Activated CD4-positive, alpha-beta T cell treated with anti-CD3 and anti-CD28 coated beads, Interleukin-10, Interleukin-2, amounts not matched to agents 100 ng/mL and 50 ng/mL, durations not matched to agents 16 hours and 8 hours (primary cell): ENCODE data around the gene ECI2.
"Not testable (repeated sequence)": the region's sequence is repeated elsewhere in the genome, so short reads cannot be mapped to it uniquely, and the experiment has no call there.

Experiments
- DNase-seq: peaks from one replicate; pipeline ENCODE4 v3.0.0-alpha.2; 2020

The ECI2 gene

GRCh38 chr6:4100655-4101054 is 34.7 kb downstream of the ECI2 start:
- no peak for DNase-seq

DNA sequence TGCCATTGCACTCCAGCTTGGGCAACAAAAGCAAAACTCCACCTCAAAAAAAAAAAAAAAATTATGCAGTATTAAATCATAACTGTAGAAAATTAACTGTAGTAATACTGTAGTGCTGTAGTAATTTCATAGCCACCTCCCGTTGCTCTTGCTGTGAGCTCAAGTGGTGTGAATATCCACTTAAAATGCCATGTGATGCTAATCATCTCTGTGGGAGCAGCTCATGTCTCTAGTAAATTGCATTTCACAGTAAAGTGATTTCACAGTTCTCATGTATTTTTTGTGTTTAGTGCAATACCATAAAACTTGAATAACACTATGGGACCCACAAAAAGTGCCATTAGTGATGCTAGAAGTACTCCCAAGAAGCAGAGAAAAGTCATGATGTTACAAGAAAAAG is 42.1 kb downstream of the ECI2 start:
- DNase-seq, result no peak

DNA sequence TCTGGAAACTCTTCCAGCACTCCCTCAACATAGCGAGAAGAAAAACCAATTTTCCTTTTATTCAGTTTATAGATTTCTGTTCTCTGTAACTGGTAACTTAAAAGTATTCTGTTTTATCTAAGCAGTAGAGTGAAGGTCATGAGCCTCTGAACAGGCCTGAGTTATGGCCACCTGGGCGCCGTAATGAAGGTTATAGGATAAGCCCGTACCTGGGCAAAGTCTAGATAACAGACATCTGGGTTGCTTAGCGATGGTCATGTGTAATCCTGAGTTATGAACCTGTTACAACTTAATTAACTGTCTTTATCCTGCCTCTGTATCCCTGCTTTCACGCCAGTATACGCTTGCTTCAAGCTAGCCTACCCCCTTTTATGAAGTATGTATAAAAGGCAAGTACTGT is 43.4 kb downstream of the ECI2 start:
- DNase-seq, result no peak

DNA sequence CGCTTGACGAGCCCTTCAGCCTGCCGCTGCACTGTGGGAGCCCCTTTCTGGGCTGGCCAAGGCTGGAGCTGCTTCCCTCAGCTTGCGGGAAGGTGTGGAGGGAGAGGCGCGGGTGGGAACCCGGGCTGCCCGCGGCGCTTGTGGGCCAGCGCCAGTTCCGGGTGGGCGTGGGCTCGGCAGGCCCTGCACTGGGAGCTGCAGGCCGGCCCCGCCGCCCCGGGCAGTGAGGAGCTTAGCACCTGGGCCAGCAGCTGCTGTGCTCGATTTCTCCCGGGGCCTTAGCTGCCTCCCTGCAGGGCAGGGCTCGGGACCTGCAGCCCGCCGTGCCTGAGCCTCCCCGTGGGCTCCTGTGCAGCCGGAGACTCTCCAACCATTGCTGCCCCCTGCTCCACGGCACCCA is 45.3 kb downstream of the ECI2 start:
- DNase-seq, result not testable (repeated sequence)

- DNase-seq, result no peak
These were observed 46.7 kb downstream of the ECI2 start for GRCh38 chr6:4088704-4089103.

GRCh38 chr6:4085332-4085700 is 50.1 kb downstream of the ECI2 start:
- no peak for DNase-seq

GRCh38 chr6:4084444-4085331 is 50.7 kb downstream of the ECI2 start:
- DNase-seq, result no peak

DNA sequence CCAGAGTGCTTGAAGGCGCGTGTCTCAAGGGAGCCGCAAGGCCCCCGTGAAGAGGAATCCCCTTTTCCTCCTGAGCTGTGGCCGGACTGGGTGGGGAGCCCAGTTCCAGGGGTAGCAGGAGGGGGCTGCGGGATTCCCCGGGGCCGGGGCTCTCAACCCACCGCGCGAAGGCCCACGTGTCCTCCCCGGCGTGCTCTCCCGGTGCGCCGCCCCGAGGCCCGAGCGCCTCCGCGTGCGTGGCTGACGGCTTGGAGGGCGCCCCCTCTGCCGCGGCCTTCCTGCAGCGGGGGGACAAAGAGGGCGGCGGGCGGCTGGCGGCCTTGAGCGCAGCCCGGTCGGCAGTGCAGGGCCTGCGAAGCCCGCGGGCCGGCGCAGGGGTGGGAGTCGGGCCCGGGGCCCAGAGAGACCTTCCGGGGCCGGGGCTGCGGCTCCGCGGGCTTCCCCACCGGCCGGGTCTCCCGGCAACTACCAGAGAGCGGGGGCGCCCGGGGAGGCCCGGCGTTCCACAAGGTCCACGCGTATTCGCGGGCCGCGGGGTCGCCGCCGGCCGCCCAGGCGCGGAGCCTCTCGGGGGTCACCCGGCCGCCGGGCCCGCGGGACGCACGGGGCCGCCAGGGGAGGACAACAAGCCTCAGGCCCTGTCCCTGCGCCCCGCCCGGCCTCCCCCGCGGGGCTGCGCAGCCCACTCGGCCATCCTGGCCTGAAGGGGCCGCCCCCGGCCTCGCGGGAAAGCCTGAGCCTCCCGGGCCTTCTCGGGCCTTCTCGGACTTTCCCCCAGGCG is 56.5 kb downstream of the ECI2 start, which contains the start of gene FAM217A:
FAM217A (minus strand) TSS at position 447 of the 781 bp plus-strand sequence. CDS start 1,723 bp downstream, outside the sequence.
- no peak for DNase-seq

DNA sequence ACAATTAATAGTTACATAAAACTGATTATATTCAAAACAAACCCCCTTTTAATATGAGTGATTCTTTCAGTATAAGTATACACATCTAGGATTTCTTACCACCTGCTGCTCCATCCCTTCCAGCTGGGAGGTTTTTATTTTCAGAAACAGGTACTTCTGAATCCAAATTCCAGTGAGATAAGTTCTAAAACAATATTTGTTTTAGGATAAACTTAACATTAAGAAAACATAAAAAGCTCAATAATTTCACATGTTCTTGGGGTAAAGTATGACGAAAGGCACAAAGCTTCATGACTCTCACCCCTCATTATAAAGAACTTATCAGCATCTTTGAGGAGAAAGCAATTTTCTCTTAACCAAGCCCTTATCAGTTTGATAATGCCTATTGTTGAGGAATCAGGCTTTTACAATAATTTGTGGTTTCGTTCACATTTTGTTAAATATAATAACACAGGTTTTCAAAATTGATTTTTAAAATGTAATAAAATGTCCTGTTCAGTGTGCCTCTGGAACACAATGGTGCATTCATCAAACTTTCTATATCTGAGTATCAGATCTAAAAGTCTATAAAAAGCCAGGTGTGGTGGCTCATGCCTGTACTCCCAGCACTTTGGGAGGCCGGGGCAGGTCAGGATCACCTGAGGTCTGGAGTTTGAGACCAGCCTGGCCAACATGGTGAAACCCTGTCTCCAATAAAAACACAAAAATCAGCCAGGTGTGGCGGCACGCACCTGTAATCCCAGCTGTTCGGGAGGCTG is 60.7 kb downstream of the ECI2 start:
- no peak for DNase-seq

DNA sequence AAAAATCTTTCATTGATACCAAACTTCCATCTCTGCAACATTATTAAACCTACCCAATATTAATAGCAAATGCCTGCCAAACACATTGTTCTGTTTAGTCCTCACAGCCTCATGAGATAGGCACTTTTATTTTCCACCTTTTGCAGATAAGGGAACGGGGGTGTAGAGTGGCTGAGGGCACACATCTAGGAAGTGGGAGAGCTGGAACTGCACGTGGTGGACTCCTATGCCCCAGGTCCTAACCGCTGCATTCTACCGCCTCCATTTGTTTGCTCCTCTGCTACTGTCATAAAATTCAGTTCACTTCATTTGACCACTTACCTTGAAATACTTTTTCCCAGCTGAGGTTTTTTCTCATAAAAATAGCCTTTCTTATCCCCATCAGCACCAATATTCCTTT is 64.0 kb downstream of the ECI2 start:
- DNase-seq, result no peak

DNA sequence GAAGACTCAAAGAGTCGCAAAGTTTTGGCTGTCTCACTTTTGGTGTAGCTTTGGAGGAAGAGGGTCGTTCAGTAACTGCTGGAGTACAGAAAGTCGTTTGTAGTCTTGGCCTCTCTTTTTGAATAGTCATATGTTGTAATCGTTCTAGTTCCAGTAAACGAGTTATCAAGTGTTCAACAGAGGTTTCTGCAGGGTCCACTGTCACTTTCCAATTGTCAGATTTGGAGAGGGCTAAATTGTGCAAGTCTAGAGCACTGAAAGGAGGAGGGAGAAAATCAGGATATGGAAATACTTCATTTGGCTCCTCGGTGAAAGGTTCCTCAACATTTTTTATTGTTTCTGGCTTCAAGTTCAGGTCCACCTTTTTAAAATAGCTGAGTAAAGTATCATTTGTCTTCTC is 66.2 kb downstream of the ECI2 start:
- no peak for DNase-seq

GRCh38 chr6:4067673-4068072 is 67.7 kb downstream of the ECI2 start:
- DNase-seq, result no peak

GRCh38 chr6:4066029-4066755 is 69.2 kb downstream of the ECI2 start:
- no peak for DNase-seq
